Kasumi-1 (cell line): ENCODE results near the gene MRPL38.

Experiments
- DNase-seq, 2 experiments: peaks; one replicate each; lab custom pipeline; 2025; lab: John Stamatoyannopoulos, UW

The MRPL38 gene

DNA sequence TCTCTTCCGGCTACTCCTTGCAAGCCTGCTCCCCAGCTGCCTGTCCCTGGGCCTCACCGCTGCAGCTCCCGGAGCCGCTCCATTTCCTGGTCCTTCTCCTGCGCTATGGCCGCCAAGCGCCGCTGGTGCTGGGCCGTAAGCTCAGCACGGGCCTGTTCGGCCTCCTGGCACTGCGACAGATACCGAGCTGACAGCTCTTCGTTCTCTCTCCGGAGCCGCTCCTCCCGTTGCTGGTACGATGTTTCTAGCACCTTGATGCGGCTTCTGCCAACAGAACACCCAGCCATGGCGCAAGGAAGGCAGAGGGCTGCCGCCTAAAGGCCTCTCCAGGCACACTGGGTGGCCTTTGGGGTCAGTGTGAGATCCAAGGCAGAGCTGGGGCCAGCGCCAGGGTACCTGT lies 14.9 kb upstream of the MRPL38 start:
- no peak for DNase-seq

DNA sequence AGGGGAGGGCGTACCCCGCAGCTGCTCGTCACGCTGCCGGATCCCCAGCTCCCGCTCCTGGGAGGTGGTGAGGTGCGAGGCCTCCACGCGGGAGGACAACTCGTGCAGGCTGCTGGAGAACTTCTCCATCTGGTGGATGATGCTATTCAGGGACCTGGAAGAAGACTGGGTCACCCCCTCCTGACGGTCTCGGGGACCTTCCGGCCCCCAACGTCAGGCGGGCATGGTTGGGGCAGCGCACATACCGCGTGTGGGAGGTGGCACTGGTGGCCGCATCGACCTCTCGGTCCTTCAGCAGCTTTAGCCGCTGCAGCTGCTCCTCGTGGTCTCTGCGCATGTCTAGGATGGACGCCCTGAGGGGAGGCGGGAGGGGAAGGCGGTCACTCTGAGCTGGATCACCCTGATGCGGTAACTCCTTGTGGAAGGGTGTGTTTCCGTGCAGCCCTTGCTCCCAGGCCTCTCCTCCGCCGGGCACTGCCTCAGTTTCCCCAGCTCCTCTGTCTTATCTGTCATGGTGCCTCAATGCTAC lies 13.3 kb upstream of the MRPL38 start:
- DNase-seq, result no peak

DNA sequence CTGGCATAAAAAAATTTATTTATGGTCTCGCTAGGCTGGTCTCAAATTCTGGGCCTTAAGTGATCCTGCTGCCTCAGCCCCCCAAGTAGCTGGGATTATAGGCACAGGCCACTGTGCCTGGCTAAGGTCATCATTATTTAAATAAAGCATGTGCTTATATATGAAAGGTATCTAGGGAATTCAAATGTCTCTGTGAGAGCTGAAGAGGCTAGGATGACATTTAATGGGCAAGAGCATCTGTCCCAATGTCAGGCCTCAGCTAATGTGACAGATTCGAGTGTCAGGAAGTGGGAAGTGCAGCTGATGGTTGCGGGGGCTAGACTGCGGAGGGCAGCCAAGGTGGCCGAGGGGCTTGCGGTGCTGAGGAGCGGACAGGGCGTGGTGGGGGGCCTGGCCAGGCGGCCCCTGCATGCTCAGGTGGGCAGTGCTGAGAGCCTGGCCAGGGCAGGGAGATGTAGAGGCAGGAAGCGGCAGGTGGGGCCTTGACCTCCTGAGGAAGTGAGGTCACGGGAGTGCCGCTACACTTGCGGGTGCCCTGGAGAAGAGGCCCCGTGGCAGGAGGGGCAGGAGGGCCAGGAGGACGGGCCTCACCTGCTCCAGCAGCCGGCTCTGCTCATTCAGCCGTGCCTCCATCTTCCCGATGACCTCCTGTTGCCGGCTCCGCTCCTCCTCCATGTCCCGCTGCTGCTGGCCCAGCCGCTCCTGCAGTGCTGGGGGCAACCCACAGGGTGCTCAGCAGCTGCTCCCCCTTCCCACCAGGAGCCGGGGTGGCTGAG lies 12.6 kb upstream of the MRPL38 start:
- DNase-seq, result no peak

DNA sequence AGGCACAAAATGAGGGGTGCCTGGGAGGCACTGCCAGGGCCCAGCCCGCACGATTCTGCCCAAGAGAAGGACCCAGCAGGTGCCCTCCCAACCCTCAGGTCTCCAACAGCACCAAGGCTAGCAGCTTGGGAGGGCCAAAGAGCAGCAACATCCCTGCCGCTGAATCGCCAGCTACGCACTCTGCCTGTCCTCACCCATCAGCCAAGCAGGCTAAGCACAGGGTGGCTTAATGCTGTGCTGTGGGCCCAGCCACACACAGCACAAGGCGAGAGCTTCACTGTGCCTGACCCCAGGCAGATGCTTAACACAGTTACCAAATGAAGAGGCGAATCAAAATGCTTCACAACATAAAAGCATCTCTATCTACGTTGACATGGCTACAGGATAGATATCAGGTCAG lies 10.6 kb upstream of the MRPL38 start:
- no peak for DNase-seq

DNA sequence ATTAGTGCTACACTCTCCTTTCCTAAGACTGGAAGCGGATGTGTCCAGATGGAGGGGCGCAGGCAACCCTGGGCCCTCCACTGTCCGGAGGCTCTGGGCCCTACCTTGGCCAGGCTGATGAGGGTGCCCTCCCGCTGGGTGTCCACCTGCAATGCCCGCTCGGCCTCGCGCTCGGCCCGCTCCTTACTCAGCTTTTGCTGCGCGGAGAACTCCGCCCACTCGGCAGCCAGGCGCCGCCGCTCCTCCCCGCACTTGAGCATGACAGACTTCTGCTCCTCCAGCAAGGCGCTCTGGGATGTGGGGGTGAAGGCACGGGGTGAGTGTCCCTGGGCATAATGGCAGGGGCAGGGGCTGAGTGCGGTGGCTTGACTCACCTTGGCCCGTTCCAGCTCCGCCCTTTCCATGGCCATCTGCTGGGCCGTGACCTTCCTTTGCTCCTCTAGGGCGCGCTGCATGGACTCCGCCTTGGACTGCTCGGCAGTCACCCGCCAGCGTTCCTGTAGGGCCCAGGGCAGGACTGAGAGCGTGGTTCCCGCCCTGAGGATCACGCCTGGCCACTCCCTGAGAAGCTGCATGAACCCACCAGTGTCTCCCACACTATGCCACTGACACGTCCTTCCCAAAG lies 10.1 kb upstream of the MRPL38 start:
- no peak for DNase-seq

DNA sequence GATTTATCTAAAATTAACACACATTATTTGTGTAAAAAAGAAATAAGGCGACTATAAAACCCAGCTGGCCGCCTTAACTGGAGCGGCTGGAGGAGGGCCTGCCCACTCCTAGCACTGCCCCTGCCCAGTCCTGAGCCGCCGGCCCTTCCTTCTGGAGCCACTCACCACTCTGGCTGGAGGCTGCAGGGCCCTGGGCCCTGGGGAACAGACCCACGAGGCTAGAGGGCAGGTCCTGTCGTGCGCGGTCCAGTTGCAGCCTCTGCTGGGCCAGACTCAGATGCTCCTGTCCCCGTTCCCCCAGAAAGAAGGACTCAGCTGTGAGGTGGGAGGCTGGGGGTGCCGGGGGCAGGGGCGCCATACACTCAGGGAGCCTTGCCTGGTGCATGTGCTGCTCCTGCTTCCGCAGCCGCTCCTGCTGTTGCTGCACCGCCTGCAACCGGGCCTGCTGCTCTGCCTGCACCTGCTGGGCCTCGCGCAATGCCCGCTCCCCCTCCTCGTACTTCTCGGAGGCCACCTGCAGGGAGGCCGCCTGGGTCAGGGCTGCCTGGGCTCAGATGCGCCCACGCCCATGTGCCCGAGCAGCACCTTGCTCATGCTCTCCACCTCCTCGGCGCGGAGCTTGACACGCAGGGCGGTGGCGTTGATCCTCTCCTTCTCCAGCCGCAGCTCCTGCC lies 9.0 kb upstream of the MRPL38 start:
- DNase-seq, result no peak

DNA sequence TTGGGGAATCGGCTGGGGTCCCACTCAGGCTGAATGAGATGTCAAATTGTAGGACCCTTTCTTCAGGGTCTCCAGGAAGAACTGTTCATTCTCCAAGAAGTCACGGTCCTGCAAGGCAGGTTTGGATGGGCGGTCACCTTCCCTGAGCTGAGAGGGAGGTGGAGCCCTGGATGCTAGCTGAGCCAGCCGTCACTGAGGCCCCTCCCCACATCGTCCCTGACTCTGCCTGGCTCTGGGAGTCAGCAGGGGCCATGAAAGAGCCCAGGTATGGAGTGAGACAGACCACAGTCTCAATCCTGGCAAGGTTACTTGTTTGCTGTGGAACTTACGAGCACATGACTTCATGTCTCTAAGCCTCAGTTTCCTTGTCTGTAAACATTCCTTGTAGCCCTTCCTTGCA lies 6.0 kb upstream of the MRPL38 start:
- no peak for DNase-seq

DNA sequence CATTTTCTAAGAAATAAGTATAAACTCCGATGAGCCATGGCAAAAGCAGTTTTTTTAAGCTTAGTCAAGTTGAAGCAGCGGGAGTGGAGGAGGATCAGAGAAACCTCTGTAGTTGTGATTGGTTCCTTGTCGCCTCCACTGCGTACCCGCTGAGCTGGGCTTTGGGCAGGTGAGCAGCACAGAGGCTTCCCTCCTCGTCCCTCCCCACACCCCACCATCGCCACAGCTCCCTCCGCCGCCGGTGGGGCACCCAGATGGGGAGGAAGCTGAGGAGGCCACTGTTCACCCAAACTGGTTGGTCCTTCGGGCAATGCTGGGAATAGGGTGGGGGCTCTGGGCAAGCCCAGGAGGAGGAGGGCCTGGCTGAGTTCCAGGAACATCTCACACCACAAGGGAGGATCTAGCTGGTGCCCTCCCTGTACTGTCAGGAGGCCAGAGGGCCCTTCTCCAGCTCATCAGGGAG lies 5.2 kb upstream of the MRPL38 start:
- DNase-seq, result no peak

DNA sequence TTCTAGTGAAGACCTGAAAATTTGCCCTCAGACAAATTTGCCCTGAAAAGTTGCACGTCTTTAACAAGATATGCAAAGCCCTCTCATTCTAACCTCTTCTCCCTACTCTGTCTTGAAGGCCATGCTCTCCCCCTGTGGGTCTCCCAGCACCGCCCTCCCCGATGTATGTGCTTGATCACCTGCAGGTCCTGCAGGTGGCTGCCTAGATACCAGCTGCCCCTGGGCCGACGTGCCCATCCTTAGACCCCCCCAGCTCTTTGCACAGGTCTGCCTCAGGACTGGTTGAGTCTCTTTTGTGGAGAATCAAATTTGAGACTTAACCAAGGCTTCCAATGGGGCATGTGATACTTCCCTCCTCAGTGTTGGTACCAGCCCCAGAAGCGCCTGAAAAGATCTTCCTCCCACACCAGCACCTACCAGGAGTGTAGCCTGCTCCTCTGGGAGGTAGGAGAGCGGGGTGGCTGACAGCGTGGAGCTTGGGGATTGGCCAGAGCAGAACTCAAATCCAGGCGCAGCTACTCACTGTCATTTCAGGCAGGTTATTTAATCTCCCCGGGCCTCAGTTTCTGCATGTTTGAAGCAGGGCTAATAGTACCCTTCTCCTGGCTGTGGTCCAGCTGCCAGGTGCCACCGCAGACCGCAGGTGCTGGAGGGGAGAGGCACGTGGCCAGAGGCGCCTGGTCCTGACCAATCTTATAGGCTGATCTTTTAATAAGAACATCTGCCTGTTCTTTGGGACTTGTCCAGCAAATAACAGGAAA lies 4.5 kb upstream of the MRPL38 start:
- DNase-seq, result no peak

DNA sequence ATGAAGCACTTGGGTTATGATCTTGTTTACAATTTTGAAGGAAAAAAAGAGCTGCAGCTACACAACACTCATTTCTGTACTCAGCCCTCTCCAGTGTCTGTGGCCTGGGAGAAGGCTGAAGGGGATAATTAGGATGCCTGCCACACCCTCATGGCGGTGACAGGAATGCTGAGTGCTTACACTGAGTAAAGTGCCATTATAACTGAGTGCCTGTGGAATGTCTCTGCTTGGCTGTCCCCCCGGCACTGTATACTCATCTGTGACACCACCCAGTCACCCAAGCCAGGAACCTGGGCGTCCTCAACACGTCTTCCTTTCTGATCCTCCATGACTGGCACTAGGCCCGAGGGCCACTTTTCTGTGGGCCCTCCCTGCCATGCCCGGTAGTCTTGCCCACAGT lies 3.5 kb upstream of the MRPL38 start:
- no peak for DNase-seq

DNA sequence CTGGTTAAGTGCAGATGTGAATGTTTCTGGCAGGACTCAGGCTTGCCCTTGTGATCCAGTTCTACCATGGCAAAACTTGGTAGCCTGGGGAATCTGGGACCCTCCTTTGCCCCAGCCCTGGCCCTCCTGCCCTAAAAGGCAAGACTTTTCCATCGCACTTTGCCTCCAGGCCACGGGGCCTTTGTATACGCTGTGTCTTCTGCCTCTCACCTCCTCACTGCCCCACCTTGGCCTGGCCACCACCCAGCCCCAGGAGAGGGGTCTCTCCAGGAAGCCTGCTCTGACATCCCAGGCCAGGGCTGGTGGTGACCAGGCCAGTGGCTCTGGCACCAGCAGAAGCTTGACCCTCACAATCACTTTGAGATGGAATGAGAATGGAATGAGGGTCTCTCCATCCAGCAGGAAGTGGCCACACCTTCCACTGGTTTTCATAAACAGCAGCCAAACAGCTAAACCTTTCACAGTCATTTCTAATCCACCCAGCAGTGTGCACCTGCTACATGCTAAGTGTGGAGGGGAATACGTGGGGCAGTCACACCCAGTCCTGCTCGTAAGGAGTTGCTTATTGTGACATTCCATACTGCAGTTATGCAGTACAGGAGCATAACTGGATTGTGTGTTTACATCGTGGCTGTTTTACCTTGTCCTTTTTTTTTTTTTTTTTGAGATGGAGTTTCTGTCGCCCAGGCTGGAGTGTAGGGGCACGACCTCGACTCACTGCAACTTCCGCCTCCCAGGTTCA lies 1.6 kb upstream of the MRPL38 start:
- DNase-seq, result no peak

DNA sequence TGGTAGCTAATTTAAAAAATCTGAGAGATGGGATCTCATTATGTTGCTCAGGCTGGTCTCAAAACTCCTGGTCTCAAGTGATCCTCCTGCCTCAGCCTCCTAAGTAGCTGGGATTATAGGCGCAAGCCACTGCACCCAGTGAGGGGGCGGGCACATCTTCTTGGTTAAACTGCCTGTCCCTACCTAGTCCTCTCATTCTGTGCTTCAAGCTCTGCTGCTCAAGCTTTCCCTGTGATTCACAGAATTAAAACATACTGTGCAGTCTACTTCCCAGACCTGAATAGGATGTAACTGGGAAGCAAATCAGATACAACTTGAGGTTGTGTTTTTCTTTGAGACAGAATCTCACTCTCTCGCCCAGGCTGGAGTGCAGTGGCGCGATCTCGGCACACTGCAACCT lies 2.3 kb downstream of the MRPL38 start:
- DNase-seq, result no peak

DNA sequence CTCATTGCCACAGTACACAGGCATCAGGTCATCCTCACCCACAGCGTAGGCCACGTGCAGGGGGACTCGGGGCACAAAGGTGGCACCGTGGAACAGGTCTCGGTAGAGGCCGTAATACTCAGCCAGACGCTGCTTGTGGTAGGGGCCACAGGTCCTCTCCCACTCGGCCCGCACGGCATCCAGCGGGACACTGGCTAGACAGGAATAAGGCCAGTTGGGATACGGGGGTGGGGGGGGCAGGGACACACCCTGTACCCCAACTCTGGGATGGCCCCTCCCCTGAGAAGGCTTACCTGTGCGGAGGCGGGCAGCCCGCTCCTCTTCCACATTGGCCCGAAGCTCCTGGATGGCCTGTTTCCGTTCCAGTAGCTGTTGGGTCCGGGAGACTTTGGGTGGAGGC lies 3.0 kb downstream of the MRPL38 start:
- DNase-seq, result no peak

DNA sequence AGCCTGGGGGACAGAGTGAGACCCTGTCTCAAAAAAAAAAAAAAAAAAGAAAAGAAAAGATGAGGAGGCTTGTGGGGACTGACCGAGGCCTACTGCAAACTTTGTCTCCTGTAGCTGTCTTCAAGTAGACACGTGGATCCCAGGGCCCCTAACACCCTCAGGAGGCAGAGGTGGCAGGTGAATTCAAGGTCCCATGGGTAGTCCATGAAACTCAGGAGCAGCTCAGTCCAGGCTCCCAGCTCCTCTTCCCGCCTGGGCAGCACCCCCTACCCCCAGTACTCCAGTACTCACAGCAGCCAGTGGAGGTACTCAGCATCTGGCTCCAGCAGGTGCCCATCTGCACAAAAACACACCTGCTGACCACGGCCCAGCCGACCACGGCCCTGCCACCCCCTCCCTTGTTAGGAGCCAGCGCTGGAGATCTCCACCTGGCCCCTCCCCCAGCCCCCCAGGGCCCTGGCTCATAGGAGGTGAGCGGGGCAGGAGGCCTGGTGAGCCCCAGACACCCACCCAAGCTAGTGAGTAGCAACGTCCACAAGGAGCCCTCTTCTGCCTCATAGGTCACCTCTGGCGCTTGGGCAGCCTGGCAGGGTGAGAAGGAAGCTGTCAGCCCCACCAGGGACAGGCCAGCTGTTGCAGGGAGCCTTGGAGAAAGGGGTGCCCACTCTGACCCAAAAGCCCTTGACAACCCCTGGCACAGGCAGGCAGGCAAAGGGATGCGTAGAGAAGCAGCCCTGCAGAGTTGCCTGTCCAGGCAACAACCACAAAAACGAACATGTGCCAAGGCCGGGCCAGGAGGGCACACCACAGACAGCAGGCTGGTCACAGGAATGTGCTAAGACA lies 3.8 kb downstream of the MRPL38 start:
- no peak for DNase-seq

DNA sequence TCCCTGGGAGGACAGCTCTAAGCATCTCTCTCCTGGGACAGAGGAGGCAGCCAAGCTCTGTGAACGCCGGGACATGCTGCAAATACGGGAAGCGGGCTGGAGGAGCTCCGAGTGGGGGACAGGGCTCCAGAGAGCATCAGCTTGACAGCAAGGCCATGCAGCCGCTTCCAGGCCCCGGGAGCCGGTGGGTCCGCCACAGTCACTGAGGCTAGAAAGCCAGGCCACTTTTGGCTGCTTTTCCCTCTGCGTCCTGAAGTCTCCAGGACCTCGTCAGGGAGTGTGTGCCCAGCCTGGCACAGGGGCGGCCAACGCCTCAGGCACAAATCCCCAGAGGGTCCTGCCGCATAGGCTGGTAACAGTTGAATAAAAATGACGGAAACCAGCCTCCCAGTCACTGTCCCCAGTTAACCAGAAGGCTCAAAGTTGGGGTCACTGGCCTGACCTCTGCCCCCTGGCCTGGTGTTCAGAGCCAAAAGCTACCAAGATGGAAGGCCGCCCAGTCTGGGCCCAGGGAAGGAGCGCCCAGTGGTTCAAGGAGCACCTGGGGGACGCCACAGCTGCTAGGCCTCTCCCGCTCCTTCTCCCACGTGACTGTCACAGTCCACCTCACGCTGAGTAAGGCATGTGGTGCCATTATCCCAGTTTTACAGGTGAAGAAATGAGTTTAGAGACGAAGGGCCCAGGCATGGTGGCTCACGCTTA lies 4.8 kb downstream of the MRPL38 start:
- no peak for DNase-seq

DNA sequence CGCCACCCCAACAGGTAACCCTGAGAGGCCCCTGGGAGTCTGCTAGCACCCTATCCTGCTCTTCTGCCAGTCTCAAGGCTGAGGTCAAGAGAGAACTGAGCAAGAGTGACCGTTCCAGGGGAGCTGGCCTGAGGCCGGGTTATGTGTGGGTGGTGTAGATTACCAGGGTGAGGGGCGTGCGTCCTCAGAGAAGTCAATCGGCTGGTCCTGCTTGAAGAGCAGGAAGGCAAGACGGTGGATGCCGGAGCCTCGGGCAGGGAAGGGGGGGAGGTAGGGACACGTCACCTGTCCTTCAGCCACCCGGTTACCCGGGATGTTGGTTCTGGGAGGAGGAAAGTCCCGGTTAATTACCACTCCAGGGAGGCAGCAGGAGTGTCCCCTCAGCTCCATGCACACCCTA lies 5.3 kb downstream of the MRPL38 start:
- DNase-seq, result no peak

DNA sequence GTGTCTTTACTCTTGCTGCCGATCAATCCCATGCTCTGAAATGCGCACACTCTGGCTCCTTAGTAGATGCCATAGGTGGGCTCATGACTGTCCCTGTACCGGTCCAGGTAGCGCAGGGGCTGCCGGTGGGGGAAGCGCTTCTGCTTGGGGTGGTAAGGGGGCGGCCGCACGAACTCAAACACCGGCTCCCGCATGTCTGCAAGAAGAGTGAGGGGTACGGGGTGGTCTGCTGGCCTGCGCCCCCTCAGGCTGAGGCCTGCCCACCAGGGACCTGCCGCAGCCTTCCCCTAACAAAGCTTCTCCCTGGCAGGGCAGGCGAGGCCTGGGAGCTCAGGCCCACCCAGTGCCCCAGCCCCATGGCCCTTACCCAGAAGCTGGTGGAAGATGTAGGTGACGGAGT lies 5.9 kb downstream of the MRPL38 start:
- no peak for DNase-seq

DNA sequence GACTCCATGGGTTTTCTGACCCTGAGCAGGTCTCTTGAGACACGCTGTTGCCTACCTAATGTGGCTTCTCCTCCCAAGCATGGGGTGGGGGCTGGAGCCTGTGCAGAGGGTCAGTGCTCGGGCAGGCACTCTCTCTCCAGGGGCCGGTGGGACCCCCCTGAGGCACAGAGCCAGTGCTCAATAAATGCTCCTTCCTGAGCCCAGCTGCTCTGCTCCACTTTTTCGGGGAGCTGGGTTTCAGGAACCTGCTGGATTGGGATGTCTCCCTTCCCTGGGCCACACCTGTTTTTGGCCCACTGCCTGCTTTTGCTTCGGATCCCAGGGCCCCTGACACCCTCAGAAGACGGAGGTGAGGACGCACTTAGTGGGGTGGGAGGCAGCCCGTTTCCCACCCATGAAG lies 6.6 kb downstream of the MRPL38 start:
- DNase-seq, result no peak

DNA sequence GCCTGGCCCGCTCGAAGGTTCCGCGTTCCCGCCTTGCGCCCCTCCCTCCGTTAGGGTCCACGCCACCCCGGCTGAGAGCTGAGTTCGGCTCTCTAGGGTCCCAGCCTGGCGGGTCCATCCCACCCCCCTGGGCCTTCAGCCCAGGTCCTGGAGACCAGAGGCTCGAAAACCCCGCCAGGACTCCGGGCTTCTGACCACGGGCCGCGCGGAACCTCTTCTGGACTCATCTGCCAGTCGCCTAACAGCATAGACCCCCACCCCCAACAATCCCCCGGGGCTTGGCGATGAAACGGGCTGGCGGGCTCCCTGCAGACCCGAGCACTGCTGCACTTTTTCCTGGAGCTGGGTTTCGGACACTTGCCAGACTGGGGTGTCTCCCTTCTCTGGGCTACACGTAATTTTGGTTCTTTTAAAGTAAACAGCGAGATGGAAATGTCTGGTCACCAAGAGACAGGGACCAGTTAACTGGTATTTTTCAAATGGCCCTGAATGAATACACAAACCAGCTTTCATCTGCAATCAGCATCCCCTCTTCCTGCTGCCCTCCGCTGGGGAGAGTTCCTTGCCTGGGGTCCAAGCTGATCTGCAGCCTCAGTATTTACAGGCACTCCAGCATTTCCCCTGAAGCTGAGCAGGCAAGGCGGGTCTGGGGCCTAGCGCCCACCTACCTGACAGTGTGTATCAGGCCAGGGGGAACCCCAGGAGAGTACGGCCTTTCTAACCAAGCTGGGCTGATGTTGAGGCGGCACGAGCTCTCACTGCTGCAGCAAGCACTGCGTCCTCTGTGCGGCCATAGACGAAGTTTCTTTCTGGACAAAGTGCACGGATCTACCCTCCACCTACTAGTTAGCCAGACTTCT lies 7.3 kb downstream of the MRPL38 start:
- no peak for DNase-seq
